Measurements from ENCODE around the gene PARP11.
A peak's percentile ranks its signal among the peaks of the same experiment; 100 is the strongest.

PARP11 gene

DNA sequence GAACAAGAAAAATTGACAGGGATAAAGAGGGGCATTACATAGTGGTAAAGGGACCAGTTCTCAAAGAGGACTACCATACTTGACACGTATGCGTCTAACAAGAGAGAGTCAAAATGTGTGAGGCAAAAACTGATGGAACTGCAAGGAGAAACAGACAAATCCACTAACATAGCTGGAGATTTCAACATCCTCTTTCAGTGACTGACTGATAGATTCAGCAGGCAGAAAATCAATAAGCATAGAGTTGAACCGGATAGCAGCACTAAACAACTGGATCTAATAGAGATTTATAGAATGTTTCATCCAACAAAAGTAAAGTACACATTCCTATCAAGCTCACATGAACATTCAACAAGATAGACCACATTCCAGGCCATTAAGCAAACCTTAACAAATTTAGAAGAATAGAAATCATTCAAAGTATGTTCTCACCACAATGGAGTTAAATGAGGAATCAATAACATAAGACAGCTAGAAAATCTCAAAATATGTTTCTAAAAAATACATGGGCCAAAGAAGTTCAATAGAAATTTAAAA lies 104.2 kb downstream of the PARP11 start:
- peak; percentile 10 for DNase-seq

DNA sequence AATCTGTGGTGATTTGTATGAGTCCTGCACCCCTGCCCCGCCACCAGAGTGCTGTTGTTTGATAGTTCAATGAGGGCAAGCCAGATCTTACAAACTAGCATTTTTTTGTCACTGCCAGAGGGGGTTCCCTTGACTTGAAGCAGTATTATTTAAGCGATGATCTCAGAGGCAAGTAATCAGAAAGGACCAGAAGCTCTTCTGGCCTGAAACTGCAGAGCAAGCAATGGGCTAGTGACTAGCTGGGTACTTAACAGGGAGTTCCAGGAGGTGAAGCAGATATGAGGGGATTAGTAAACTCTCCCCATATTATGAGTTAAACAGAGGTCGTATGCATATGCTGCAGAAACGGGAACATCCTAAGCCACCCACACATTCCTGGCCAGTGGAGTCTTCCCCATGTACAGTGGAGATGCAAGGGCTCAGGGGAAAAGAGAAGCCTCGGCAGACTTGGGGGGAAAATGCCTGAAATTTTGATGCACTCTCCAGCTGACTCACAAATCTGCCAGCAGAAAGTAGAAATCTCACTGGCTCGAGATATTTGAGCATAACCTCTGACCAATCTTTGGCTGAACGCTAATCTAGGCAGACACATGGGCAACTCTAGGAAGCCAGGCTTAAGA lies 112.0 kb downstream of the PARP11 start:
- no peak for DNase-seq

DNA sequence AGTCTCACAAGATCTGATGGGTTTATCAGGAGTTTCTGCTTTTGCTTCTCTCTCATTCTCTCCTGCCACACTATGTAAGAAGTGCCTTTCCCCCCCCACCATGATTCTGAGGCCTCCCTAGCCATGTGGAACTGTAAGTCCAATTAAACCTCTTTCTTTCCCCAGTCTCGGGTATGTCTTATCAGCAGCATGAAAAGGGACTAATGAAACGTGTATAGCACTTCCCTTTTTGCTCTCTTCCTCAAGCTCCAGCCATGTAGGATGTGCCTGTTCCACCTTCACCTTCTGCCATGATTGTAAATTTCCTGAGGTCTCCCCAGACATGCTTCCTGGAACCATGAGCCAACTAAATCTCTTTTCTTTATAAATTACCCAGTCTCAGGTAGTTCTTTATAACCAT lies 113.3 kb downstream of the PARP11 start:
- no peak for DNase-seq
